NCI-H1048 (cell line): ENCODE measurements around the gene OR2S2.
"Not testable (repeated sequence)": the region's sequence is repeated elsewhere in the genome, so short reads cannot be mapped to it uniquely, and the experiment has no call there.

Experiments used
- DNase-seq: peaks from one replicate; lab custom pipeline; 2025; lab: John Stamatoyannopoulos, UW

Gene OR2S2

GRCh38 chr9:35933550-35934067 lies 24.3 kb downstream of the OR2S2 start:
- no peak for DNase-seq

- no peak for DNase-seq
Observed at GRCh38 chr9:35932735-35933134, 25.2 kb downstream of the OR2S2 start.

DNA sequence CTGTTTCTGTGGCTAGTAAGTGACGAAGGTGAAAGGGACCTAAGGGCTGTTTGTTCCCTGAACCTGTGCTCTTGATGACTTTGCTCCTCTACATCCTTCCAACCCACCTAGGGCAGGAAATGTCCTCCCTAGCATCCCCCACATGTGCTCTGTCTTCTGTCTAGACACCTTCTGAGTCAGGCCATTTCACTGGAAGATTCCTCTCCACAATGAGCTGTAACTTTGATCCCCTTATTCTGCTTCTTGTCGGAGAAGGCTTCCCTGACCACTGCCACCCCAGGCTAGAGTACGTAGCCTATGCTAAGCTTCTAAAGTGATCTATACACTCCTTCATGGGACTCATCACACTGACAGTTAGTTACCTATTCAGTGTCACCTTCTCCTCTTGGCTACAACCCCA lies 27.0 kb downstream of the OR2S2 start:
- DNase-seq = no peak

GRCh38 chr9:35930521-35930920 lies 27.4 kb downstream of the OR2S2 start:
- DNase-seq = no peak

GRCh38 chr9:35929453-35929718 lies 28.6 kb downstream of the OR2S2 start:
- DNase-seq = no peak

DNA sequence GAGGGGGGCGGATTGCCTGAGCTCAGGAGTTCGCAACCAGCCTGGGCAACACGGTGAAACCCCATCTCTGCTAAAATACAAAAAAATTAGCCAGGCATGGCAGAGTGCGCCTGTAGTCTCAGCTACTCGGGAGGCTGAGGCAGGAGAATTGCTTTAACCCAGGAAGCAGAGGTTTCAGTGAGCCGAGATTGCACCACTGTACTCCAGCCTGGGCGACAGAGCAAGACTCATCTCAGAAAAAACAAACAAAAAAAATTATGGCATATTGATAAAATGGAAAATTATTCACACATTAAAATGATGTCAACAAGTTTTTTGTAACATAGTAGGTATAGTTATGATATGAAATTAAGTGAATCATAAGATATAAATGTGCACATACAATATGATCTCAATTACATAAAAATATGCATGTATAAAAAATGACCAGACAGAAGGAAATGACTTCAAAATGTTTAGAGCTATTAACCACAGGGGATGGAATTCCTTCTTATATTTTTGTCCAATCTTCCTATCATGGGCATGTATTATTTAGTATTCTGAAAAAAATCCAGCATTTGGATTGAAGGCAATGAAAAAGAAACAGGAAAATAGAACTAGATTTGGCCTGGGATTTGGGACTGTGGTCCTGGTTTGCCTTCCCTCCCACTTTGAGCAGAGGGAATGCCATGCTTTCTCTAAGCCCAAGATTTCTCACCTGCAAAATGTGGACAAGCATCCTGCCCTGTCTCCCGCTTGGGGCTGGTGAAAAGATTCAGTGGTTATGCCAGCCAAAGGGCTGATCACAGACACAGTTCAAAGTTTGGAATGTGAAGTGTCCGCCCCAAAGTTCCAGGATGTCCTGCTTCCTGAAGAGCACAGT lies 29.1 kb downstream of the OR2S2 start:
- no peak for DNase-seq

DNA sequence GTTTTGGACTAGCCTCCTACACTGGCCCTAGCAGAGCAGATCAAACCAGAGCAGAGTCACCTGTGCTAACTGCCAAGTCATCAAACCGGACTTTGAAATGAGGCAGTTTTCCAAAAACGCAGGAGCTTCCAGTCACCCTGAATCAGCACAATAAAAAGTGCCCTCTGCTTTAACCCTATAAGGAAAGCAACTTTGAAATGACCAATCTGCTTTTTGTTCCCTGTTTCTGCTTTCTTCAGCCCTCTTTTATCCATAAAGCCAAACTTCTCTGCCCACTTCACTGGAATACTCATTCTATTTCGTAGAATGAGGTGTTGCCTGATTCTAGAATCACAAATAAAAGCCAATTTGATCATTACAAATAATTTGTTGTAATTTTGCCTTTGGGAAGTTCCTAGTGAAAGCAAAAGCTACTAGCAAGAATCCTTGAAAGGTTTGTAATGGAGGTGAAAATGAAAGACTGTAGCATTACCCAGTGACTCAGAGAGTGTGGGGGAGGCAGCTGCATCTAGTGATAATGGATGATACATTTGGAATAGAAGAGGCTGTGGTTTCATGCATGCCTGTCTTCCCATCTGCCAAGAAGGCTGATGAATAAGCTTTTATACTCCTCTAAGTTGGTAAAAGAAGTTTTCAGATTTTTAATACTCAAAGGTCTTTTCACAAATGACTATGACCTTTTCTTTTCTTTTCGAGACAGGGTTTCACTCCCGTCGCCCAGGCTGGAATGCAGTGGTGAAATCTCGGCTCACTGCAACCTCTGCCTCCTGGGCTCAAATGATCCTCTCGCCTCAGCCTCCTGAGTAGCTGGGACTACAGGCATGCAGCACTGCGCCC lies 33.8 kb downstream of the OR2S2 start:
- no peak for DNase-seq

DNA sequence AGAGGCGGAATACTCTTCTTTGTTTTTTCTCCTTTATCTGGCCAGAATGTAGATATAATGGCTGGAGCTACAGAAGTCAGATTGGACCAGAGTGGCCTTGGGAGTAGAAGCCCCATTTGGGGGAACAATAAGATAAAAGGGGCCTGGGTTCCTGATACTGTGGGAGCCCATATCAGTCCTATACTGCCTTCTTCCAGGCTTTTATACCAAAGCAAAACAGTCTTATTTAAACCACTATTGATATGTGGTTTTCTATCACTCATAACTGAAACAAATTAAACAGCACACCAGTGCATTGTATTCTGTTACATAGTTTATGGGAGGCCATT lies 34.4 kb downstream of the OR2S2 start:
- DNase-seq = no peak

DNA sequence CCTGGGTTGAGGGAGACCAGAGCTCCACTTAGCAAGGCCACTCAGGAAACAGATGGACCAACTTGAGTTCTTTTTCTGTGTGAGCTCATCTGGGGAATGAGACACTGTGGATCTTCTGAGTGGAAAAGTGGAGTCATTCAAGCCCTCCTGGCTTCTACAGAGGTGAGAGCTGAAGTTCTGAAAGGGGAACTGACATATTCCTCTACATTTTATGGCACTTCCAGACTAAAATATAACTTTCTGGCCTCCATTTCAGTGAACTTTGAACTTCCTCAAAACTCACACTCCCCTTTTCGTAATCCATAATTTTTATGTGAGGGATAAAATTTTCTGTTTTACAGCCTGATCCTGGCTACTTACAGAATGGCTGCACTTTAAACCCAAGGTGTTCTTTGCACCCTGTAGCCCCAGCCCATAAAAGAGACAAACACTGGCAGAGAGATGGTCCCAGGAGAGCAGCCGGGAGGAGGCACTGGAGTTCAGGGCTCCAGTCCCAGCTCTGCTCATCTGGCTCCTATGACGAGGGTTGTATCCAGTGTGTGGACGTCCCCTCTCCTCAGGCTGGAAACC lies 37.8 kb downstream of the OR2S2 start:
- no peak for DNase-seq

DNA sequence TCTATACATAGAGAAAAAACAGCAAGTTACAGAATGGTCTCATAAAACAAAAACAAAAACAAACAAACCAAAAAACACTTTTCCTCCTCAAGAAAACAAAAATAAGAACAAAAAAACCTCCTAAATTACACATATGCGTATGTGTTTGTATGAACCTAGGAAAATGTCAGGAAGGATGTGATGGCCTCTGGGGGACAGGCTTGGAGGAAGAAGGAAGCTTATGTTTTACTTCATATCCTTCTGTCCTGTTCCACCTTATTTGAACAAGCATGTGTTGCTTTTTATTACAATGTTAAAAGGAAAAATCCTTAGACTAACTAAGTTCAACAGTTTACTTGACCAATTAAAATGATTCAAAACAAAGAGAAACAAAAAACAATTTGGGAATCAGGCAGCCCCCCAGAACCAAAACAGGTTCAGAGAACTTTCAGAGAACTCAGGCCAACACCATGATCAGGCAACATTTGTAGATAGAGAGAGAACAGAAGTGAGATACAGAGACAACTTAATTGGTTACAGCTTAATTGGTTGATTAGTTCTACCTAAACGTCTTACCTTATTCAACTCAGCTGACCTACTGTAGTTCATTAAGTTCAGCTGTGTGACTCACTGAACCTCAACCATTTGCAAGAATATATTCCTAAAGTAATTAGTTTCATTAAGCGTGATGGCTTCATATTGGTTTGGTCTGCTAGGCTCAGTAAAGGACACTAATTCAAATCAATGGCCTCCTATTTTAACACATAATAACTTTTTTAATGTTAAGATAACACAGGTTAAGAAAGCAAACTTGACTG lies 38.5 kb downstream of the OR2S2 start:
- no peak for DNase-seq

- DNase-seq = no peak
Observed at GRCh38 chr9:35918780-35919179, 39.2 kb downstream of the OR2S2 start.

GRCh38 chr9:35917261-35917660 lies 40.7 kb downstream of the OR2S2 start:
- DNase-seq = no peak

DNA sequence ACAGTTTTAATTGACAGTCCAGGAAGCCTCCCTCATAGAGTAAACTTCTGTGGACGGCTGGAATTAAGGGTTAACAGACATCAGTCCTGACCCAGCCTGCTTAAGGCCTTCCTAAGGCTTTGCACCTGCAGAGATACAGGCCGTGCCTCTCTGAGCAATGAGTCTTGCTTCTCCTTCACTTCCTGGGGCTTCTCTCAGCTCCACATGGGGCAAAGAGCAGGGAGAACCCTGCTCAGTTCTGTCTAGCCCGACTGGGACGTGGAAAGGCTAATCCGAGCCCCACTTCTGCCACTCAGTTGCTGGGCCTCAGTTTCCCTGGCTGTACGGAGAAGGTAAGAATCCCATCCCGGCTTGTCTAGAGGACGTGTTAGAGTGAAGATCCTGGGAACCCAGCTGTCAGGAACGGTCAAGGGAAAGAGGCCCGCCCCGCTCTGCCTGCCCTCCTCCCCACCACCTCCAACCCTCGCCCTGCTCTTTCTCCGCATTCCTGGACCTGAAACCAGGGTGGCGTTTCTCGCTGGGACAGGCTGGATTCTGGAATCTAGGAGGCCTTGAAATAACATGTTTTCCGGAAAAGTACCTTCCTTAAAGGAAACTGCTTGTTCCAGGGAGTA lies 42.2 kb downstream of the OR2S2 start:
- no peak for DNase-seq

DNA sequence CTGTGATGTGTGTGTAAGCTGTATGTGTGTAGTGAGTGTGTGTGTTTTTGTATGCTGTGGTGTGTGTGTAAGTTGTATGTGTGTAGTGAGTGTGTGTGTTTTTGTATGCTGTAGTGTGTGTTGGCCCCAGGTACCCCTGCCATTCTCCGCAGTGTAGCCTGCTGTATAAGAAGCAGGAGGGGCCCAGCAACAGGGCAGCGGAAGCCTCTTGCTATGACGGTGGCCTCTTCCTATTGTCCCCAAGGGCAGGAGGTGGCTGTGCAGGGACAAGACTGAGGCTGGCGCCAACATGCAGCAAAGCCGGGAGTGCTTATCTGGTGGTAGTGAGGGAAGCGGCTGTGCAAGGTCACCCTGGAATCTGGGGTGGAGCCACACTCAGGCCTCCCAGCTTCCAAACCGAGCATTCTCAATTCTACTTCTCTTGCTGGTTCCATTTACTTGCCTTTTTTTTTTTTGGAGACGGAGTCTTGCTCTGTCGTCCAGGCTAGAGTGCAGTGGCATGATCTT lies 43.6 kb downstream of the OR2S2 start:
- no peak for DNase-seq

GRCh38 chr9:35913429-35913828 lies 44.5 kb downstream of the OR2S2 start:
- not testable (repeated sequence) for DNase-seq

- no peak for DNase-seq
Observed at GRCh38 chr9:35912791-35913400, 45.1 kb downstream of the OR2S2 start.

GRCh38 chr9:35911690-35912089 lies 46.3 kb downstream of the OR2S2 start:
- no peak for DNase-seq

- peak; percentile 5 for DNase-seq
Observed at GRCh38 chr9:35910613-35911359, 47.2 kb downstream of the OR2S2 start.

DNA sequence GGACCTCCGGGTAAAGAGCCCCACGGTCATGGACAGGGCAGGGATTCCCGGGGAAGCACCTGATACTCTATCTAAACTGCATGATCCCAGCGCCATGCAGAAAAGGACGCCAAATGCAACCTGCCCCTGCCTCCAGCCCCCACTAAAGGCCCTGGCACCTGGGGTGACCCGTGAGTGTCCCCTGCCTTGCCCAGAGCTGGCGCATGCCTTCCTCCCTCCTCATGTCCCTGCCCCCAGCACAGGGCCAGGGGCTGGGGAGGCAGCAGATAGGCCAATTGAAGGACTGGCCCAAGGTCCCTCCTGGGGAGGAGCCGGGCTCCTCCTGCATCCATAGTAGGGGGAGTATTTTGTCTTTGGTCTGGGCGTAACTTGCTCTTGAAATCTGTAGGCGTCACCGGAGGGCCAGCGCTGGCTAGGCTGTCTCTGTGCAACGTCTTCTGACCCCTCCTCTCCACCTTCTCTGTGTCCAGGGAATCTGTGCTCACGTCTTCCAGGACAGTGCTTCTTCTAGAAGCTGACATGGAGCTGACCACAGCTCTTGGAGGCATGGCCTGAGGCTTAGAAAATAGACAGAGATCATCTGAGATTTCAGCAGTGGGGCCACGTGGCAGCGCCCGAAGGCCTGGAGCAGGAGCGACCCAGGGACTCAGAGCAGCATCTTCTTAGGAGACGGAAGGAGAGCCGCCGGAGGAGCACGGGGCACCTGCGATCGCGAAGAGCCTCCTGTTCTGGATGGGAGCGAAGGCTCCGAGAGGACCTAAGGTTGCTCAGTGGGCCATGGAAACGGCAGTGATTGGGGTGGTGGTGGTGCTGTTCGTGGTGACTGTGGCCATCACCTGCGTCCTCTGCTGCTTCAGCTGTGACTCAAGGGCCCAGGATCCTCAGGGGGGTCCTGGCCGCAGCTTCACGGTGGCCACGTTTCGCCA lies 48.0 kb downstream of the OR2S2 start:
- no peak for DNase-seq
